GM20000 (cell line): ENCODE data around the gene LINGO1.

Source experiments
- DNase-seq: peaks from one replicate; pipeline ENCODE4 v3.0.0; 2012; ENCODE audit warnings: low spot score
- TF ChIP-seq, protein P1 (sequence below): IDR thresholded peaks from 2 replicates; pipeline ENCODE4 v1.5.1; 2012; ENCODE audit warnings: mild to moderate bottlenecking, control low read depth; ENCODE audit errors: extremely low read depth, missing control alignments

LINGO1 gene

DNA sequence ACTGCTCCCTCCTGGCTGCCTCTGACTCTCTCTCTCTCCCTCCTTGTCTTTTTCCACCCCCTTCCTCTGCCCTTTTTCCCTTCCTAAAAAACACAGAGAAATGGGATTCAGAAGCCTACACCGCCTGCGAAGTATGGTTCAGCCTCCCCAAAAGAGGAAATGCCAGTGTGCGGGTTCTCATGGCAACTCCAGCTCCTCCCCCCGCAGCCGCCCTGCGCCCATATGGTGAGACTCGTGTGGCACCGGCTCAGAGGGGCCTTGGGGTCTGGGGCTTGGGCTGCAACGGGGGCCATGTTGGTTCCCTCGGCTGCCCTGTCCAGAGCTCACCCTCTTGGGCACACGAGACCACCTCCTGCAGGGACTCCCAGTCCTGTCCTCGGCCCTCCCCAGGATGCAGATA is 23.6 kb upstream of the LINGO1 start:
- TF ChIP-seq, protein P1, sequence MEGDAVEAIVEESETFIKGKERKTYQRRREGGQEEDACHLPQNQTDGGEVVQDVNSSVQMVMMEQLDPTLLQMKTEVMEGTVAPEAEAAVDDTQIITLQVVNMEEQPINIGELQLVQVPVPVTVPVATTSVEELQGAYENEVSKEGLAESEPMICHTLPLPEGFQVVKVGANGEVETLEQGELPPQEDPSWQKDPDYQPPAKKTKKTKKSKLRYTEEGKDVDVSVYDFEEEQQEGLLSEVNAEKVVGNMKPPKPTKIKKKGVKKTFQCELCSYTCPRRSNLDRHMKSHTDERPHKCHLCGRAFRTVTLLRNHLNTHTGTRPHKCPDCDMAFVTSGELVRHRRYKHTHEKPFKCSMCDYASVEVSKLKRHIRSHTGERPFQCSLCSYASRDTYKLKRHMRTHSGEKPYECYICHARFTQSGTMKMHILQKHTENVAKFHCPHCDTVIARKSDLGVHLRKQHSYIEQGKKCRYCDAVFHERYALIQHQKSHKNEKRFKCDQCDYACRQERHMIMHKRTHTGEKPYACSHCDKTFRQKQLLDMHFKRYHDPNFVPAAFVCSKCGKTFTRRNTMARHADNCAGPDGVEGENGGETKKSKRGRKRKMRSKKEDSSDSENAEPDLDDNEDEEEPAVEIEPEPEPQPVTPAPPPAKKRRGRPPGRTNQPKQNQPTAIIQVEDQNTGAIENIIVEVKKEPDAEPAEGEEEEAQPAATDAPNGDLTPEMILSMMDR, result no peak
- no peak for DNase-seq

GRCh38 chr15:77654975-77655374 is 22.3 kb upstream of the LINGO1 start:
- no peak for DNase-seq
- TF ChIP-seq, protein P1, result no peak

DNA sequence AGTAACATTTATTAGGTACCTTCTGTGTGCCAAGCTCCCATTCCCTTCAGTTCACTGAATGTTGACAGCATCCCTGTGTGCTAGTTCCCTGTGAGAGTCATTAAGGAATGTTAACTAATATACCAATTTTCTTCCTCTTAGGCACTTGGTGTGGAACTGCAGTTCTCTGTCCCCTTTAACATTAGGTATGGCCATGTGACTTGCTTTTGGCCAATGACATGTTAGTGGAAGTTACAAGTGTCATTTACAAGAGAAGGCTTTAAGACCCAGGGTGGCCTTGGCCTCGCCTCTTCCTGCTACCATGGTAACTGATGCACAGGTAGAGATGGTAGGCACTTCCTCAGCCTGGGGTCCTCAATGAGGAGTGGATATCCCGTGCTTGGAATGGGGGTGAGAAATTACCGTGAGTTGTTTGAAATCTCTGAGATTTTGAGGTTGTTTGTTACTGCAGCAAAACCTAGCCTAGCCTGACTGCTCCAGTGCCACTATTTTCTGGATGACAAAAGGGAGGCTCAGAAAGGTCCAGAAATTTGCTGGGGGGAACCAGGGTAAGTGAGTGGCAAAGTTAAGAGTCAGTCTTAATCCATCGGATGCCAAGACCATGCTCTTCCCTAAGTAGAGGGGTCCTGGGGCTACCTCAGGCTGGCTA is 21.2 kb upstream of the LINGO1 start:
- no peak for DNase-seq
- TF ChIP-seq, protein P1, result no peak

DNA sequence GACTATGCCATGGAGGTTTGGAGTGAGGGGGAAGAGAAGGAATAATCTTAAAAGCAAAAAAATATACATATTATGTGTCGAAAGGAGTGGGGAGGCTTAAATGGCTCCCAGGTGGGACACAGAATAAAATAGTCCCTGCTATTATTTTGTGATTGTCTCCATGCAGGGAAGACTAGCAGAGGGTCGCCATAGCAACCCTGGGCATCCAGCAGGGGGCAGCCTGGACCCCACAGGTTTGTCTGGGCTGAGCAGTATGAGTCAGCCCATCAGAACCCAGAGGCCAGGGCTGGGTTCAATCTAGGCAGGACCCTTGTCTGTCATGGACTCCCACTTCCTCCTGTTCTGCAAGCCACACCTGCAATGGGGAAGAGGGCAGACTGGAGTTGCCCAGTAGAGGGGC is 17.6 kb upstream of the LINGO1 start:
- TF ChIP-seq, protein P1, result no peak
- no peak for DNase-seq

- DNase-seq, result no peak
These were observed 16.9 kb upstream of the LINGO1 start for GRCh38 chr15:77649610-77650009.

GRCh38 chr15:77649017-77649416 is 16.3 kb upstream of the LINGO1 start:
- TF ChIP-seq, protein P1, result no peak
- DNase-seq, result no peak

More at GRCh38 chr15:77649610-77650009, 16.9 kb upstream of the LINGO1 start:
- TF ChIP-seq, protein P1, result no peak

DNA sequence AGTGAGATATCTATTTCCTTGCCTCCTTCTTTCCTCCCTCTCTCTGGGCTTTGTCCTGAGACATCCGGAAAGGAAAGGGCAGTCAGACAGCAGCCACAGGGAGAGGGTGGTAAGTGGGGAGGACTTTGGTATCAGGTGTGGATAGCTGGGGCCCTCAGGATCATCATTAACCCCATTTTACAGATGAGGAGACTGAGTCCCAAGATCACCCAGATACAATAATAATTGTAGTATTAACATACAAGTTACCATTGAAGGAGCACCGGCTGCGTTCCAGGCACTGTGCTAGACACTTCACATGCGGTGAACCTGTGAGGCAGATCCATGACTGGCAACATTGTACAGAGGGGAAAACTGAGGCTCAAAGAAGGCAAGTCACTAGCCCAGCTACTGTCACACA is 15.2 kb upstream of the LINGO1 start:
- TF ChIP-seq, protein P1, result no peak
- DNase-seq, result no peak
